ENCODE data around the gene BPIFB1.

- TF ChIP-seq CTCF (IDR thresholded peaks at IDR 0.05; ENCODE audit: low read length) (no peak), EZH2 (IDR thresholded peaks at IDR 0.05; ENCODE audit: borderline replicate concordance, low read length) (no peak)
Measured at GRCh38 chr20:33272155-33272873, 10.7 kb upstream of the BPIFB1 start.
